Activated CD4-positive, alpha-beta T cell treated with anti-CD3 and anti-CD28 coated beads, Interleukin-2, amount 50 U/mL, for 16 hours (primary cell): ENCODE results near the gene HIVEP2.

Experiments used
- DNase-seq: peaks from one replicate; pipeline ENCODE4 v3.0.0-alpha.2; 2020

HIVEP2 gene

GRCh38 chr6:142765306-142765705, 179.7 kb downstream of the HIVEP2 start:
- DNase-seq: no peak

GRCh38 chr6:142764311-142764710, 180.7 kb downstream of the HIVEP2 start:
- no peak for DNase-seq

DNA sequence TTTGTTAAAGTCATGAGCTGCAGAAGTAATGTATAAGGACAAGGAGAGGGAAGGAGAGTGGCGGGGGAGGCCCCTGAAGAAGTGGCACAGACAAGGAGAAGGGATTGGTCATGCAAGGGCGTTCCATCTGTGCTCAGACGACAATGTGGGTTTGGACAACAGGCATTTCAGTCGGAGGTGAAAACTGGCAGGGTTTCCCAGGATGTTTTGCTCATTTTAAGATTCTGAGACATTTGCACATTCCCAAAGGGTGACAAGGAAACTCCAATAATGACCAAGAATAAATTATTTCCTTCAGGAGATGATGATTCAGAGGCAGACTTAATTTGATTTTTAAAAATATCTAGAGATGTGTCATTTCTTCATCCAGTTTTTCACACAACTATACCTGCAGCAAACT, 181.8 kb downstream of the HIVEP2 start:
- DNase-seq: no peak

GRCh38 chr6:142761756-142762155, 183.2 kb downstream of the HIVEP2 start:
- no peak for DNase-seq

- DNase-seq: no peak
These were observed 184.8 kb downstream of the HIVEP2 start for GRCh38 chr6:142760152-142760551.

DNA sequence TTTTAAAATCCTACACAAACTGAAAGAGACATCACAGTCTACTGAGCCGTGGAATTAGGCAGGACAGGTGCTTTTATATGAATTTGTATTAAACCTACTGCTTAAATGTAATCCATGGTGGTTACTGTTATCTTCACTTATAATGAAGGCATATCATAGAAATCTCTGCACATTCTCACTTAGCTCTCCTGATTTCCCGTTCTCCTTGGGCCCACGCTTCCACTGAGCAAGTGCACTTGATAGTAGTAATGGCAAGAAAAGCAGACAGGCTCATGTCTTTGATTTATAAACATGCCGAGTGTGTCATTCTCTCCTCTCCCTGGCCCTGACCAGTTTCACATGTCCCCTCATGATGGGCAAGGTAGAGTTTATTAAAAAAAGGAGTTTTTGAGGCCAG, 186.3 kb downstream of the HIVEP2 start:
- DNase-seq: no peak

DNA sequence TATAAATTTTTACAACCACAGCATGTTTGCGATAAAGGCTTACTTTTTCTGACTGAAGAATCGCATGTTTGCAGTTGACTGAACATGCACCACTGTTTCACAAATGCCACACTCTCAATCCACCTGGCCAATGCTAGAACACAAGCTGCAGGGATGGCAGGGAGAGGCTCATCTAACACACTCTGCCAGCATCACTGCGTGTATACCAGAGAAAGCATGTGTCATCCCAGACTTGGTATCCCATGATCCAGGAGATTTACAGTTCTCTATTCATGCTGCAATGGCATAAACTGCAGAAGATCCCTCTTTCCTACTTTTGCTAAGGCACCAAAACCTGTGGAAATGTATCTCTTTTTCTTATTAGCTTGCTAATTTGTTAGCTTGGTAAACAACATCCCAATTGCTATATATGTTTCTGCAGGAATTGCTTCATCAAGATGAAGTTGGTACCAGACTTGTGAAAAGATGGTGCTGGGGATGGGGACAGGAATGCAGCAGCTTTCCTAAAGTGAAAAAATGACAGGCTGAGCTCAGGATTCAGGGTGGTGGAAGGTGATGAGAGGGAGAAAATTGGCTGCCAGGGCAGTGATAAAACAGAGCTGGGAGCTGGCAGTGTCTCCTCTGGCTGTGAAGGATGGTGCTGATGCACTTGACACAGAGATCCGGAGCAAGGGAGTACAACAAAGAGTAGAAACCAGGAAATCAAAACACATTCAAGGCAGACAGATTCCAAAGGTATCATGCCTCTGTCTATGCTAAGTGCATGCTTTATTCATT, 186.9 kb downstream of the HIVEP2 start:
- DNase-seq: no peak

- DNase-seq: no peak
These were observed 188.8 kb downstream of the HIVEP2 start for GRCh38 chr6:142756215-142756630.

- no peak for DNase-seq
These were observed 191.8 kb downstream of the HIVEP2 start for GRCh38 chr6:142753196-142753595.

DNA sequence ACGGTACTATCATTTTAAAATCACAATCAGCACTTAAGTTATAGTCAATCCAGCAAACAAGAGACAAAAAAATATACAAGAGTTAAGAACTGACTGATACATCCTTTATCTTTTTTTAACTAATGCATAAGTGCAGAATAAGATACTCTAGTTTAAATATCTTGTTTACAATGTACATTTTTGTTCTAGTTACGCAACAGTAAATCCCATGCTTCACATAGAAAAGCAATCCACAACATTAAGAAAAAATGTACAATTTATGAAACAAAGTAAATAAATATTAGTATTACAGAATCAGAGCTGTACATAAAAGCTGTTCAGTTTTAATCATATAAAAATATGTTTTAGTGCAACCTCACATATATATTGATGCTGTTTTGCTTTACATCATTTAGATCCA, 192.6 kb downstream of the HIVEP2 start:
- DNase-seq: no peak

DNA sequence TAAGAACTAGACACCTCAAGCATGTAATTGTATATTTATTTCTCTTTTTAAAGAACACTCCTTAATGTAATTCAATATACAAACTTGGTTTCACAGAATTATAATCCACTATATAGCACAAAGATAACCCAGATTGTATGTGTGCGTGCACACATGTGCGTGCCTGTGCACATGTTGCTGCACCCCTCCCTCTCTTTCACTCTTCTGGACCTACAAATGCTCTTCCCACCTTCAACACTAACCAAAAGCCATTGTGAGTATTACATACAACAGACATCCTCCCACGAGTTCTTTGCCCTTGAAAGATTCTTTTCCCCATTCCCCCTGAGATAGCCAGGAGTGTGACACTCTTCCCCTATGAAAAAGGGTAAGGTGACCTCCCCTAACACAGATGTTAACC, 193.5 kb downstream of the HIVEP2 start:
- DNase-seq: no peak

- DNase-seq: no peak
These were observed 194.0 kb downstream of the HIVEP2 start for GRCh38 chr6:142750998-142751397.

- no peak for DNase-seq
These were observed 195.4 kb downstream of the HIVEP2 start for GRCh38 chr6:142749556-142749955.

DNA sequence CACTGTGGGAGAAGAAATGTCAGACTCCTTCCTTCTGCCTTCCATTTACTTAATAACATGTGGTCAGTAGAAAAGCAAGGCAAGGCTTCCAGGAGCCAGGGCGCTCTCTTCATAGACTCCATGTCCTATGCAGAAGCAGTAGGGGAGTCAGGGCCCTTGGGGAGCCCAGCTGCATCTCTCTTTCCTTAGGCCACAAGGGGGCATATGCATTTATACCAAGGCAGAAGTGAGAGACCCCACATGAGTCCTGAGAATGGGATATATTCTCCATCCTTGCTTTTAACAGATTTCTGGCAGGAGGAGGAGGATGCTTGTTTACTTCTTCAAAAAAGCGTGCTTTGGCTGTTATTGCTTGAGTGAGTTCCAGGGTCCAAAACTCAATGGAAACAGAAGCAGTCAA, 198.5 kb downstream of the HIVEP2 start:
- DNase-seq: no peak

DNA sequence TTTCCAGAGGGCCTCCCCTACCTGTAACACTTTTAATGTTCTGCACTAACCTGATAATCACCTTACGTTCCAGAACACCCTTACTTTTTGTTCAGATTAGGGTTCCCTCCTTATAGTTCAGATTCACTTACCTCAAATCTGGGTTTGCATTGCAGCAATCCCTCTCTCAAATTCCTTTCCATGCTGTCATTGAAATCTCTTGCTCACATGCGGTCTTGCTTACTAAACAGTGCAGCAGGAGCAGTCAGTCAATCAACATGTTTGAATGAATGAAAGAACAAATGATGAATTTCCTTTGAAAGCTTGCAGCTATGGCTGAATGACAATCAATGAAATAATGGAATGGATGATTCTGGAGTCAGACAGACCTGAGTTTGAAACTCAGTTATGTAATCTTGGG, 200.1 kb downstream of the HIVEP2 start:
- no peak for DNase-seq

DNA sequence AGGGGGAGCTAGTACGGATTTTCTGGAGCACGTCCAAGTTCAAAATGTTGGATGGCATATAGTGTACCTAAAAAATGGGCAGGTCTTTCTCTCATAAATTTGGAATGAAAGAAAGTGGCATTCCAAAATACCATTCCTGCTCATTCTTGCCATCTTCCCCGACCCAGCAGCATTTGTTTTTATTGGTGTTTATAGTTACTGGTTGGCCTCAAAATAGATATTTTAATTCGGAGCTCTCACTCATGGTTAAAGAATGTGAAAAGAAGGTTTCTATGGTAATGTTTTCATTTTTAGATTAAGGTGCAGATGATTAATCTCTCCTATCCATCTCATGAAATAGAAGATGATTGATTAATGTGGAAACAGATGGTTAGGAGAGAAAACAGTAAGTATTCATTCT, 204.5 kb downstream of the HIVEP2 start:
- DNase-seq: no peak

DNA sequence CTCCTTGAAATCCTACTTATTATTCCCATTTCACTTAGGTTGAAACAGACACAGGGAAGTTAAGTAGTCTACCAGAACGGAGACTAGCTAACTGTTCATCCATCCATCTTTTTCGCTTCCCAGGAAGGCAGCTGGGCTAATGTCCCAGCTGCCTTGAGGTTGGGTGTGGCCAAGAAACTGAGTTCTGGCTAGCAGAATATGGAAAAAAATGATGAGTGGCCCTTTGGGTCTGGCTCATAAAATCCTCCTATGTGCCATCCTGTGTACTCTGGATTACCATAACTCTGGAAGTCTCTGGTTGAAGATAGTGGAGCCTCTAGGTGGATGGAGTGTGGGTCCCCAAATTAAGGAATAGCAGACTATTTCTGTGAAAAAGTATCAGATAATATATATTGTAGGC, 206.2 kb downstream of the HIVEP2 start:
- DNase-seq: no peak

DNA sequence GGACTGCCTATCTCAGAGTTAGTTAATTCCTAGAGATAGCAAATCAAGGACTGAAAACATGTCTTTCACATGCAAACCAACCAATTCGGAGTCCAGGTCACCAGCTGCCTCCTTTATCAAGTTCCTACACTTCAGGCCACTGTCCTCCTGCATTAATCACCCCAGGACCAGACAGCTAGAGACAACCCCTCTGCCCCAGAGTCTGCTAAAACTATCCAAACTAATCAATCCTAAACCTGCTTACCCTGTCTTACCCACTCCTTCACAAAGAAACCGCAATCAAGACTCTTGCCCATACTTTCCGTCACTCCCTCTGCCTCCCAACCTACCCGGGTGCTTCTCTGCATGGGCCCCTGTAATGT, 207.0 kb downstream of the HIVEP2 start:
- no peak for DNase-seq

GRCh38 chr6:142737368-142738034, 207.5 kb downstream of the HIVEP2 start:
- no peak for DNase-seq

GRCh38 chr6:142735204-142735603, 209.8 kb downstream of the HIVEP2 start:
- DNase-seq: no peak

GRCh38 chr6:142732790-142733189, 212.2 kb downstream of the HIVEP2 start:
- DNase-seq: no peak

GRCh38 chr6:142731611-142732010, 213.4 kb downstream of the HIVEP2 start:
- no peak for DNase-seq

DNA sequence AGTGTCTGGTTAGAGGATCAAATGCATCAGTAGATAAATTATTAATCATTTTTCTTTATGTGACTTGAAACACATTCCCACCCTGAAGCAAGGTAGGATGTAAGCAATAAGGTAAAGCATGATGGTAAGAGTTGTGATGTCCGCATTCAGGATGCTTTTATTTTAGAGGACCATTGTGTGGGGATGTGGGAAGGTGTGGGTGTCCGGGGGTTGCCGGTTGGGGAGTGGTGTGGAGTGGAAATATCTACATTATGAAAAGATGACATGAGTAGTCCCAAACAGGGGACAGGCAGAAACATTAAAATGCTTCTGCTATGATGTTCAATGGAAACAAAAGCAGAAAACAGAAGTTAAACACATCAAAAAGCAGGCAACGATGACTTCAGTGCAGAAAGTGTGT, 215.4 kb downstream of the HIVEP2 start:
- DNase-seq: no peak

- no peak for DNase-seq
These were observed 216.0 kb downstream of the HIVEP2 start for GRCh38 chr6:142728910-142729481.
